ENCODE data around the gene TPGS1.
"Not testable (repeated sequence)": the region's sequence is repeated elsewhere in the genome, so short reads cannot be mapped to it uniquely, and the experiment has no call there.

The TPGS1 gene

DNA sequence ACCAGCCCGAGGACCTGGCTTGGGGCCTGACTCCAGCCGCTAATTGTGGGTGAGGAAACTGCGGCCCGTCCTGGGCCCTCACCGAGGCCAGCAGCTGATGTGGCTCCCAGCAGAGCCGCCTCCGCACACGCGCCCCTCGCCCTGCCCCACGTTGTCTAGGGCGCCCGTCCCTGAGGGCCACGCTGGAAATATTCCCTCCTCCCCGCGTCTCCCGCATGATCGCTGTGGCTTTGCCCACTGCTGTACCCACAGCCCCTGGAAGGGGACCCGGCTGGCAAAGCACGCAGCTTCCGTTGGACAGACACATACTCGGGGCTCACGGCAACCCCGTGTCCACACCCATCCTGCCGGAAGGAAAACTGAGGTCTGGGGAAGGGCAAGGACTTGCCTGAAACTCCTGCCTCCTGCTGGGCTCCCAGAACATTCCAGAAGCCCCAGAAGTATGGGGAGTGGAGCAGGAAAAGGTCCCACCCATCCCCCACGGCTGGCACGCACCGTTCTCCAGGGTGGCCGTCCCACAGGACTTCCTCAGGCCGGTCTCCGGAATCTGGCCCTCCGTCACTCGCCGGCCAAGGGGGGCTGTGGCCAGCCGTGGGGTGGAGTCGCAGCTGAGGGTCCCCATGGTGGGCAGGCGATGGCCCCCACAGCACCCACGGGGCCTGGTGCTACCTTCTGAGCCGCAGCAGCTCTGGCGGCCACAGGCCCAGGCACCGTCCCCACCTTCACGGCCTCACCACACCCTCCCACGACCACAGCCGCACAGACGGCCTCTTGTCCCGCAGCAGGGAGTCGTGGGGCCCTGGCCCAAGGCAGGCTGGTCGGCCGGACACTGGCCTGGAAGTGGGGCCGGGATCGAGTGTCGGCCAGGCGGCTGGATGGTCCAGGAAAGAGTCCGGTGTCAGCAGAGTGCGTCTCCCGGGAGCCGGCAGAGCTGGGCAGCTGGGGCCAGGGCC is 32.9 kb upstream of the TPGS1 start:
- in situ Hi-C loops (cut with MboI; ENCODE audit: low sequenced_read_pairs), result no loop called here

DNA sequence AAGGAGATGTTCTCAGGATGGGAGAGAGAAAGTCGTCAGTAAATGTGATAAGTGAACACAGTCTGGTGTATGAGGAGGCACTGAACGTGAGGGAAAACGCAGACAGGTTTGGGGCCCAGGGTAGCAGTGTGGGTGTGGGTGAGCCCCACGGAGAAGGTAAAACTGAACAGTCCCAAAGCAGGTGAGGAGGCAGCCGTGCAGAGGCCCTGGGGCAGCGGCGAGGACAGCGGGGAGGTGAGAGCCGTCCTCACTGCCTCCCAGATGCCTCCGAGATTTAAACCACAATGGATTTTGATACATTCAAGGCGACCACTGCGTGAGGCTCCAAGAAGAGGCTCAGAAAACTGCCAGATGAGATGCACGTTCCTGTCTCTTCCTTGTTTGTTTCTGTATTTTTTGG is 31.9 kb upstream of the TPGS1 start:
- in situ Hi-C loops (cut with MboI; ENCODE audit: low sequenced_read_pairs), result no loop called here

DNA sequence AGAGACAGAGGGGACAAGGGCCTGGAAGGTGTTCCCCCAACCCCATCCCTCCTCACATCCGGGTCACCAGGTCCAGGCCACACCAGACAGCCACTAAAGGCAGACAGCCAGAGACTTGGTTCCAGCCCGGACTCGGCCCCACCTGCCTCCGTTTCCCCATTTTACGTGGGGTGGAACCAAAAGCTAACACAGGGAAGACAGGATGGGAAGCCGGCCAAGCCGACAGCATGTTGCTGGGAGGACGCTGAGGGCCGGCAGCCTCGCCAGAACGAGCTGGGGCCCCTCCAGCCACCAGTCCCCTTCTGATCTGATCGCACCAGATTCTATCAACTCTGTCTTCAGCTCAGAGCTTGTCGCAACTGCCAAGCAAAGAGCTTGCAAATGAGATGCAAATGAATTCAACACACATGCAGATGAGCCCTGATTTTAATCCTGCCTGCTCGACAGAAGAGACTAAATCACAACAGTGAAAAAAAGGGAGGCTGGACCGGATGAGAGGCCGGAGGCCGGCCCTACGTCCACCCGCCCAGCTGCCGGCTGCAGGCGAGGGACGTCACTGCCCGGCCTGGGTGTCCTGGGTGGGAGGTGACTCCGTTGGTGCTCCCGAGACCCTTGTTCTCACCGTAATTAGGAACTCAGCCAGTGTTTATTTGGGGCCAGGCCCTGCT is 28.9 kb upstream of the TPGS1 start:
- in situ Hi-C loops (cut with MboI; ENCODE audit: low sequenced_read_pairs), result no loop called here

DNA sequence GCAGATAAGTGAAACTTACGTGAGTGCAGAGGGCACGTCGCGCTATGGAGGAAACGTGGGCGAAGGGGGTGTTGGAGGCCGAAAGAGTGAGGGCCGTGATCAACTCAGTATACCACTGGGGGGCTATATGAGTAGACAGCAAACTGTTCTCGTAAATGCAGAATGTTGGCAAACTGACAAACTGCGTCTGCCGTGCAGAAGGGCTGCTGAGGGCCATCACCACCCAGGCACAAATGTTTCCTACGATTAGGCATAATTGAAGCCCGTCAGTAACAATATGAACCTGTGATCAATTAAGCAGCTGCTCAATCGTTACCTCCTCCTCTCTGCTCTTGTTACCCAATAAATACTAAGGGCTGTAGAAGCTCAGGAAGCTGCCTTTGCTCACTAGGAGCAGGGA is 28.3 kb upstream of the TPGS1 start:
- in situ Hi-C loops (cut with MboI; ENCODE audit: low sequenced_read_pairs), result no loop called here

DNA sequence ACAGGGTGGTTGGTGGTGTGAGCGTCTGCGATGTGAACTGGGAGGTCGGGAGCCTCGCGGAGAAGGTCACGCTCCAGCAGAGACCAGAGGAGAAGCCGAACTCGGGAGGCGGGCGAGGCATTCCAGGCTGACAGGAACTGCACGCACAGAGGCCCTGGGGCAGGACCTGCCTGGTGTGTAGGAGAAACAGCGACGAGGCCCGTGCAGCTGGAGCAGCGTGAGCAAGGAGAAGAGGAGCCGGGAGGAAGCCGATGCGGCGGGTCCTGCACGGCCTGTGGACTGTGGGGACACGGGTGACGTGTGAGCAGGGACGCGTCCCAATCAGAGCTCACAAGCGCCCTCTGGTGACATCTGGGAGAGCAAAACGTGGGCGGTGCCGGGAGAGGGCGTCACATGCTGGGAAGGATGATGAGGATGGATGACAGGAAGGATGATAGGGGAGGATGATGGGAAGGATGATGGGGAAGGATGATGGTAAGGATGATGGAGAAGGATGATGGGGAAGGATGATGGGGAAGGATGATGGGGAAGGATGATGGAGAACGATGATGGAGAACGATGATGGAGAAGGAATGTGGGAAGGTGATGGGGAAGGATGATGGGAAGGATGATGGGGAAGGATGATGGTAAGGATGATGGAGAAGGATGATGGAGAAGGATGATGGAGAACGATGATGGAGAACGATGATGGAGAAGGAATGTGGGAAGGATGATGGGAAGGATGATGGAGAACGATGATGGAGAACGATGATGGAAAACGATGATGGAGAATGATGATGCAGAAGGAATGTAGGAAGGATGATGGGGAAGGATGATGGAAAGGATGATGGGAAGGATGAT is 27.1 kb upstream of the TPGS1 start:
- in situ Hi-C loops (cut with MboI; ENCODE audit: low sequenced_read_pairs), result no loop called here

DNA sequence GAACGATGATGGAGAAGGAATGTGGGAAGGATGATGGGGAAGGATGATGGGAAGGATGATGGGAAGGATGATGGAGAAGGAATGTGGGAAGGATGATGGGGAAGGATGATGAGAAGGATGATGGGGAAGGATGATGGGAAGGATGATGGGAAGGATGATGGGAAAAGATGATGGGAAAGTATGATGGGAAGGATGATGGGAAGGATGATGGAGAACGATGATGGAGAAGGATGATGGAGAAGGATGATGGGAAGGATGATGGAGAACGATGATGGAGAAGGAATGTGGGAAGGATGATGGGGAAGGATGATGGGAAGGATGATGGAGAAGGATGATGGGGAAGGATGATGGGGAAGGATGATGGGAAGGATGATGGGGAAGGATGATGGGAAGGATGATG is 26.2 kb upstream of the TPGS1 start:
- in situ Hi-C loops (cut with MboI; ENCODE audit: low sequenced_read_pairs), result not testable (repeated sequence)

DNA sequence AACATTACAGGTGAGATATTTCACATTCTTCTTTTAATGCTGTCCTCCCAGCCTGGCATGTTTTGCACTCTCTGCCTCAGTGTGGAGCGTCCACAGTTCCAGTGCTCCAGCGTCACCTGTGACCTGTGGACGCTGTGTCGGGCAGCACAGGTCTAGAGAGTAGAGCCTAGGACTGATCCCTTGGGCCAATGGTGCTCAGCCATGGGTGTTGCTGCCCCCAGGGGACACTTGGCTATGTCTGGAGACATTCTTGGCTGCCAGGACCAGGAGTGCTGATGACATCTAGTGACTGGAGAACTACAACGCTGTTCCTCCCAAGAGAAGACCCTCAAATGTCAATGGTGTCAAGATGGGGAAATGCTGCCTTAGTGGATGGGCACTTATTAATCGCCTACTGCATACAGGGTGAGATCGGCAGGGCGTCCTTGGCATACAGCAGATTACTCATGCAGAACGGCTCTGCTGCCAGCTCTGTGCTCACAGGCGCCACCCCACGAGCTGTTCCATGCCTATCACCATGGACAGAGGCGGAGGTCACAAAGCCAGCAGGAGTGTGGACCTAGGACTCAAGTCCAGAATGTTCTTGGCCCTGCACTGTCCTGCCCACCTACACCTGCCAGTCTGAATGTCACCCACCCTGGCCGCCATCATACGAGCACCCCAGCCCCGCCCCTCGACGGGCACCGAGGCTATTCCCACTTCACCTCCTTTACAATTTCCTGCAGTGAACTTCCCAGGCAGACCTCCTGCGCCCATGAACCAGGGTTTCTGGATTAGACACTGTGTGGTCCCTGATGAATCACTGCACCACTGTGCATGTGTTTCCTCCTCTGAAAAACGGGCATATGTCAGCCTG is 24.9 kb upstream of the TPGS1 start:
- in situ Hi-C loops (cut with MboI; ENCODE audit: low sequenced_read_pairs), result no loop called here

DNA sequence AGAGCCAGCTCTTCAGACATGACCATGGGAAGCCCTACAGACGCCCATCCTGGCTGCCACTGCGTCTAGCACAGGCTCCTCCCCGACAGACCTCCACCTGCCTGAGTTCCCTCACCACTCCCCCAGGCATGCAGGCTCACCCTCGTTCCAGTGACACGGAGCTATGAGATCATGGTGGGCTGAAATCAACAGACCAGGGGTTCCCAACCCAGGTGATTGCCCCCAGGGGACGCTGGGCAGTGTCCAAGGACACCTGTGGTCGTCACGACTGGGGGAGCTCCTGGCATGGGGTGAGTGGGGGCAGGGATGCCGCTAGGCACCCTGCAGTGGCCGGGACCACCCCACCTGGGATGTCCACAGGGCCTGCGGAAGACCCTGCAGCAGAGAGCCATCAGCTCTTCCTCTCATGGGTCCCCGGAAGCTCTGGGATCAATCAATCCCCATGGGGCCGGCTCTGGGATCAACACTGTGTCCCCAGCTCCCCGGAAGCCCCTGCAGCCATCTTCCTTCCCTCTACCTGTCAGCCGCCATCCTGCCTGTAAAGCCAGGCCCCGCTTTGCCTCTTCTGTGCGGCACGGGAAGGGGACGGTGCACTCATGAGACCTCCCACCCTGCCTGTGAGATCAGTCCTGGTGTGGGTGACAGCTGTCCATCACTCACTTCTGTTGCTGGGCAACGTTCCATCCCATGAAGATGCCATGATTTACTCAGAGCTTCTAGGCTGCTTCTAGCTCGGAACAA is 23.8 kb upstream of the TPGS1 start:
- in situ Hi-C loops (cut with MboI; ENCODE audit: low sequenced_read_pairs), result no loop called here

DNA sequence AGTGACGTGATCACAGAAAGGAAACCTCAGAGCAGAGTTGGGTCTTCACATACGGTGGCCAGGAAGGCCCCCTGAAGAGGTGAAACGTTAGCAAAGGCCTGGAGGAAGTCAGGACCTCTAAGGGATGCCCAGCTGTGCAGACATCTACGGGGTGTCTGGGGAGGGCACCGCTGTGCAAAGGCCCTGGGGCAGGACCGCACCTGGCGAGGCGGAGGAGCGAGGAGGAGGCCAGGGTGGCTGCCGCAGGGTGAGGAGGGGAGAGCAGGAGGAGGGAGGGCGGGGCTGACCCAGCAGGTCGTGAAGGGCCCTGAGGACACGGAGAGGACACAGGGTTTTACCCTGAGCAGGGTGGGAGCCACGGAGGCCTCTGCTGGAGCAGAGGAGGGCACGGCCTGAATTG is 22.8 kb upstream of the TPGS1 start:
- in situ Hi-C loops (cut with MboI; ENCODE audit: low sequenced_read_pairs), result no loop called here

DNA sequence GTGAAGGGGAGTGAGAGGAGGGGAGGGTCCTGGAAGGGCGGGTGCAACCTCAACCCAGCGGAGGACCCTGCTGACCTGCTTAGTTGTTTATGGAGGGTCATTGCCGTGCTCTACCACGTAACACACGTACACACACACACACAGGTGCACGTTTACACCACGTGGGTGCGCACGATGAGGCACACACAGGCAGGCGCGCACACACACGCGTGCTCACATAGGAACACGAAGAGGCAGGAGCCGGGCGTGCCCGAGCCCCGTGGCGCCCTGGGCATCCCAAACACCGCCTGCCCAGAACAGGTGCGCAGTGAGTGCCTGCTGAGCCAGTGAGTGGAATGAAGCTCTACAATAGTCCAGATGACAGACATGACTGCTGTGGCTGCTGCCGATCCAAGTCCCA is 22.2 kb upstream of the TPGS1 start:
- in situ Hi-C loops (cut with MboI; ENCODE audit: low sequenced_read_pairs), result no loop called here

DNA sequence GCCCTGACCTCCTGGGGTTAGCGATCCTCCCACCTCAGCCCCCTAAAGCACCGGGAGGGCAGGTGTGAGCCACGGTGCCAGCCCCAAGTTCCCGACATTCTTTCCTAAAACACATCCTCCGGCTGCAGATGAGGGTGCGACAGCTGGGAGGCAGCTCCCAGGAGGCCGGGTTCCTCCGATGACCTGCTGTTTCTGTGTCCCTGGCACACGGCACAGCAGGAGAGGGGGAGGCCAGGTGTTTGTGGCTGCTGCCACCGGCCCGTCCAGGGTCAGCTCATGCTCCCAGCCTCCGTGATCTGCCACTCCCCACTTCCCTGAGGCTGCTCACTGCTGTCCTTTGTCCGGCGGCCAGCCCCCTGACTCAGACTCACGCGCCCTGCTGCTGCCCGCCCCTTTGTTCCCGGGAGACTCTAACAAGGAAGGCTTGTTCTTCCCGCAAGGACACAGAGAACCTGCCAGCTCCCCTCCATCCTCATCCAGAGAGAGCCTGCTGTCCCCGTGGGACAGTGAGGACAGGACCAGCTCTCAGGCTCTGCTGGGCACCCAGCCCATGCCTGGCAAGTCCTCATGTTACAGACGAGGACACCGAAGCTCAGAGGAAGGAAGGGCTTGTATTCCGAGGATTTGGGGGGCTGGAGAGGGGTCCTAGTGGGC is 21.6 kb upstream of the TPGS1 start:
- in situ Hi-C loops (cut with MboI; ENCODE audit: low sequenced_read_pairs), result no loop called here

DNA sequence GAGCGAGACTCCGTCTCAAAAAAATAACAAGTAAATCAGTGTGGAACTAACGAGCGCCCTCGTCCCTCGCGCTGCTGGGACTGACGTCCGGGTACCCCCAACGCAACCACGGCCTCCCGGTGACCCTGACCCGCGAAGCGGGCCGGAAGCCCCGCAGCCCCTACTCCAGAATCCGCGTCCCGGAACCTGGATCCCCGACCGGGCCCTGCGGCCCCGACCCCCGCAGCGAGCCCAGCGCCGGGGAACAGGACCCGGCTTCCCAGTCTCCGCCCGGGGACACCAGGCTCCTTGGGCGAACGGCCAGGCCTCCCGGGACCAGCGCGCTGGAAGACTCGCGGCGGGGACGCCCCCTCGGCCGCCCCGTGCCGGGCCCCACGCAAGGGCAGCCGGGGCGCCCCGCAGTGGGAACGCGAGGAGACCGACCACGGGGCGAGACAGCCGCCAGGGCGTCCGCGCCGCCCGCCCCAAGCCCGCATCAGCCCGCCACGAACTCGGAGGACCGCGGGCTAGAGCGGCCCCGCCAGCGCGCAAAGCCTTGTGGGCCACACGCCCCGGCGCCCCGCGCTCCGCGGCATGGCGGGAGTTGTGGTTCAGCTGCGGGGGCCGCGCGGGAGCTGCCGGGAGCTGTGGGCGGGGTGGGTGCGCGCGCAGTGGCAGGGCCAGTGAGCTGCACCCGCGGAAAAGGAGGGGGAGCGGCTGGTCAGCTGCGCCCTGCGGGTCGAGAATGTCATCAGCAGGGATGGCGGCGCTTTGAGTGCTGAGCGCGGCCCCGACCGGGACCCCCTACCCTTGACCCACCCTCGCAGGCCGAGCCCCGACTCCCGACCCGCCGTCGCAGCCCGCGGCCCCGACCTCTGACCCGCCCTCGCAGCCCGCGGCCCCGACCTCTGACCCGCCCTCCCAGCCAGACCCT is 18.5 kb upstream of the TPGS1 start:
- in situ Hi-C loops (cut with MboI; ENCODE audit: low sequenced_read_pairs), result no loop called here

DNA sequence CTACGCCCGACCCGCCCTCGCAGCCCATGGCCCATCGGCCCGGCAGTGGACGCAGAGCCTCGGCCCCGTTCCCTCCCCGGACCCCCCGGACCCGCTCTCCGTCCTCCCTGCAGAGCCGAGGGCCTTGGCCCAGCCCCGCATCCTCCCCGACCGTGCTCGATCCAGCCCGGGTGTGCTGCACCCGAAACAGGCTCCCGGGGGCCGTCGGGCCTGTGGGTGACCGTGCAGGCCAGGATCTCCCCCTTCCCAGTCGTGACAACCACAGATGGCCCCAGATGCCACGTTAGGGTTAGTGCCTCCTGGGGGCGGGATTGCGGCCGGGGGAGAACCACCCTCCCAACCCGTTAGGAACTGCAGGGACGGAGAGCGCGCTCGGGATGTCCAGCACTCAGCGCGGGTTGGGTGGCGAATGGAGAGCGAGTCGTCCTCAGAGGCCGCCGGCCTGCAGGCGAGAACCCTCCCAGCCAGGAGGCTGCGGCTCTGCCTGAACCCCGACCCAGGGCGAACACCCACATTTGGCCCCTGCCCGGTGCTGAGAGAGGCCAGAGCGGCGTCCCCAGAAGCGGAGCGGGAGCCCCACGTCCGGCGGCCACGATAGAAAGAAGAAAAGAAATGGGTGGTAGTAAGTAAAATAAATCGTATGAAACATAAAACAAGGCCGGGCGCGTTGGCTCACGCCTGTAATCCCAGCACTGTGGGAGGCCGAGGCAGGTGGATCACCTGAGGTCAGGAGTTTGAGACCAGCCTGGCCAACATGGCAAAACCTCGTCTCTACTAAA is 17.7 kb upstream of the TPGS1 start:
- in situ Hi-C loops (cut with MboI; ENCODE audit: low sequenced_read_pairs), result no loop called here

DNA sequence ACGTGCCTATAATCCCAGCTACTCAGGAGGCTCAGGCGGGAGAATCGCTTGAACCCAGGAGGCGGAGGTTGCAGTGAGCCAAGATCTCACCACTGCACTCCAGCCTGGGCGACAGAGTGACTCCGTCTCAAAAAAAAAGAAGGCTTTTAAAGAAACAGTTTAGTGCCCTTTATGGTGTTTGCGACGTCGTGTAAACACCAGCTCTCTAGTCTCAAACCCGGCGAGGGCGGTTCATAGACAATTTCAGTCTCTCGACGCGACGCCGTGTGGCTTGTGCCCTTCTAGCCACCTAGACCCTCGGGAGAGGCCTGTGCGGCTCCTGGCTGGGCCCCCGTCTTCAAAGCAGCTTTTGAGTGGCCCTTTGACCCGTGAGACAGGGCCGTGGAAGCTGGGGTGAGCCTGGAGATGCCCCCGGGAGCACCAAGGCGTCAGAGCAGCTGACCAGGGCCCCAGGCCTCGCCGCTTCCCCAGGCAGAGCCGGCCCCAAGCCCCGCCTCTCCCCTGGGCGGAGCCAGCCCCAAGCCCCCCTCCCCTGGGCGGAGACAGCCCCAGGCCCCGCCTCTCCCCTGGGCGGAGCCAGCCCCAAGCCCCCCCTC is 16.1 kb upstream of the TPGS1 start:
- in situ Hi-C loops (cut with MboI; ENCODE audit: low sequenced_read_pairs), result no loop called here

DNA sequence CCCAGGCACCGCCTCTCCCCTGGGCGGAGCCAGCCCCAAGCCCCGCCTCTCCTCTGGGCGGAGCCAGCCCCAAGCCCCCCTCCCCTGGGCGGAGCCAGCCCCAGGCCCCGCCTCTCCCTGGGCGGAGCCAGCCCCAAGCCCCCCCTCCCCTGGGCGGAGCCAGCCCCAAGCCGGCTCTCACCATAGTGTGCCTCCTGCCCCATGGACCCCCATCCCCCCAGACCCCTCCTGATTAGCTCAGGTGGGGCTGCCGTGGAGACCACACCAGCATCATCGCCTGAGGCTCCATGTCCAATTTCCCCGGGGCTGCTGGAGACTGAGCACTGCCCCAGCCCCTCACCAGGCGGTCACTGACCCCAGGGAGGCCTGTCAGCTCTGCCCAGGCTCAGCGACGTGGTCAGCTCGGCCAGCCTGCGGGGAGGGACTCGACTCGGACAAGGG is 15.2 kb upstream of the TPGS1 start:
- in situ Hi-C loops (cut with MboI; ENCODE audit: low sequenced_read_pairs), result no loop called here

DNA sequence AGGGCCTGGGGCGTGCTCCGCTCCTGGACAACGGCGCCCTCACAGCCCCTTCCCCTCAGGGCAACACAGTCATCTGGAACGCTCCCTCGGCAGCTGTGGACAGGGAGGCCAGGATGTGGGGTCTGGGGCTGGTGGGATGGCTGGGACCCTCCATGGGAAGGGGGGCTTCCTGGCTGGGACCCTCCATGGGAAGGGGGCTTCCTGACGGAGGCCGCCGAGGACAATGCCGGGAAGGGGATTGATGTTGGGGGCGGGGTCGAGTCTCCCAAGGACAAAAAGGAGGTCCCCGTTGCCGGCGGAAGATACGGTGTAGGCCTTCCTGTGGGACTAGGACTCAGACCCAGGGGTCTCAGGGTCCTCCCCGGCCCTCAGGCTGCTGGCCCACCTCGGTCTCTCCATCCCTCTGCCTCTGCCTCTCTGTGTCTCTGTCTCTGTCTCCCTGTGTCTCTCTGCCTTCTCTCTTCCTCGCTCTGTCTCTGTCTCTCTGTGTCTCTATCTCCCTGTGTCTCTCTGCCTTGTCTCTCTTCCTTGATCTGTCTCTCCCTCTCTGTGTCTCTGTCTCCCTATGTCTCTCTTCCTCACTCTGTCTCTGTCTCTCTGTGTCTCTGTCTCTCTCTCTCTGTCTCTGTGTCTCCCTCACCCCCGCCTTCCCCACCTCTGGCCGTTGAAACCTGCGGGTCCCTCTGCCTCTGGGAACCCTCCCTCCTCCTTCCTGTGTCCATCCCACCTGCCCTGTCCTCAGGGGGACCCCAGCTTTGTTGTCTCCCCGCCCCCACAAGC is 13.7 kb upstream of the TPGS1 start:
- in situ Hi-C loops (cut with MboI; ENCODE audit: low sequenced_read_pairs), result no loop called here

Measured in HL-60/S4 treated with retinoic acid at 250 ng/mL for 4 days and 3 days (cell line).